BE2C (cell line): Measurements from ENCODE around the gene EHBP1.

Experiments
- DNase-seq: peaks from one replicate; pipeline ENCODE4 v3.0.0-alpha.2; 2020
- H3K27me3 ChIP-seq: fragments of 250-450 bp; sonication (Bioruptor Pico); 2 replicates; pipeline ENCODE4 v1.5.1; 2020; ENCODE audit warnings: mild to moderate bottlenecking
- H3K36me3 ChIP-seq: fragments of 250-450 bp; sonication (Bioruptor Pico); 2 replicates; pipeline ENCODE4 v1.5.1; 2020; ENCODE audit warnings: mild to moderate bottlenecking
- H3K4me1 ChIP-seq: fragments of 250-450 bp; sonication (Bioruptor Pico); 2 replicates; pipeline ENCODE4 v1.5.1; 2020
- H3K4me3 ChIP-seq: 2 replicates; pipeline ENCODE4 v1.5.1; 2011; ENCODE audit warnings: low read depth, low read length
- H3K9me3 ChIP-seq: fragments of 250-450 bp; sonication (Bioruptor Pico); 2 replicates; pipeline ENCODE4 v1.5.1; 2020
- TF ChIP-seq, protein P1 (sequence below): IDR thresholded peaks from 2 replicates; pipeline ENCODE4 v1.5.1; 2012; ENCODE audit warnings: mild to moderate bottlenecking, low read depth, low read length

Gene EHBP1

DNA sequence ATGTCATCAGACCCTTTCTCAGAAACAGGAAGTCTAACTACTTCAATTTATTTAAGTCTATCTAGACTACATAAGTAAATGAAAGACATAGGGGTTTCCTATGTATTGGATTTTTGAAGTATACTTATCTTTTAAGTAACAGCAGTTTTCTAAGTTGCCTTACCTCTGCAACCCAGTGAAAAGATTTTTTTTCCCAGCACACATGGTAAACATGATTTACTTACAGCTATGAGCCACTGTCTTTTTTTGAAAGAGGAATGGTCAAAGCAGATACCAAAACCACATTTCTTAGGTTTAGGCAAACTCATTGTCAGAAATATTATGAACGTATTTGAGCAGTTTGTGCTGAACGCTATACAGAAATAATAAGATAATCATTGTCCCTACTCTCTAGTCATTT is 266.4 kb downstream of the EHBP1 start:
- no peak for DNase-seq
- no peaks in the 10 kb centered on the region for H3K27me3 ChIP-seq
- H3K36me3 ChIP-seq: no peaks in the 10 kb centered on the region
- no peaks in the 10 kb centered on the region for H3K9me3 ChIP-seq
- TF ChIP-seq, protein P1, sequence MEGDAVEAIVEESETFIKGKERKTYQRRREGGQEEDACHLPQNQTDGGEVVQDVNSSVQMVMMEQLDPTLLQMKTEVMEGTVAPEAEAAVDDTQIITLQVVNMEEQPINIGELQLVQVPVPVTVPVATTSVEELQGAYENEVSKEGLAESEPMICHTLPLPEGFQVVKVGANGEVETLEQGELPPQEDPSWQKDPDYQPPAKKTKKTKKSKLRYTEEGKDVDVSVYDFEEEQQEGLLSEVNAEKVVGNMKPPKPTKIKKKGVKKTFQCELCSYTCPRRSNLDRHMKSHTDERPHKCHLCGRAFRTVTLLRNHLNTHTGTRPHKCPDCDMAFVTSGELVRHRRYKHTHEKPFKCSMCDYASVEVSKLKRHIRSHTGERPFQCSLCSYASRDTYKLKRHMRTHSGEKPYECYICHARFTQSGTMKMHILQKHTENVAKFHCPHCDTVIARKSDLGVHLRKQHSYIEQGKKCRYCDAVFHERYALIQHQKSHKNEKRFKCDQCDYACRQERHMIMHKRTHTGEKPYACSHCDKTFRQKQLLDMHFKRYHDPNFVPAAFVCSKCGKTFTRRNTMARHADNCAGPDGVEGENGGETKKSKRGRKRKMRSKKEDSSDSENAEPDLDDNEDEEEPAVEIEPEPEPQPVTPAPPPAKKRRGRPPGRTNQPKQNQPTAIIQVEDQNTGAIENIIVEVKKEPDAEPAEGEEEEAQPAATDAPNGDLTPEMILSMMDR: no peak
- H3K4me1 ChIP-seq: no peaks in the 10 kb centered on the region
- H3K4me3 ChIP-seq: no peak overlapping the region

GRCh38 chr2:62972601-62973000 is 267.1 kb downstream of the EHBP1 start:
- Histone ChIP-seq H3K36me3 (no peaks in the 10 kb centered on the region), H3K4me3 (no peak overlapping the region), H3K4me1 (no peaks in the 10 kb centered on the region), H3K9me3 (no peaks in the 10 kb centered on the region), H3K27me3 (no peaks in the 10 kb centered on the region)
- DNase-seq: no peak
- TF ChIP-seq, protein P1: no peak

GRCh38 chr2:62974999-62975398 is 269.5 kb downstream of the EHBP1 start:
- Histone ChIP-seq H3K4me3 (no peak overlapping the region), H3K27me3 (no peaks in the 10 kb centered on the region), H3K36me3 (no peaks in the 10 kb centered on the region), H3K9me3 (no peaks in the 10 kb centered on the region), H3K4me1 (no peaks in the 10 kb centered on the region)
- TF ChIP-seq, protein P1: no peak
- no peak for DNase-seq

DNA sequence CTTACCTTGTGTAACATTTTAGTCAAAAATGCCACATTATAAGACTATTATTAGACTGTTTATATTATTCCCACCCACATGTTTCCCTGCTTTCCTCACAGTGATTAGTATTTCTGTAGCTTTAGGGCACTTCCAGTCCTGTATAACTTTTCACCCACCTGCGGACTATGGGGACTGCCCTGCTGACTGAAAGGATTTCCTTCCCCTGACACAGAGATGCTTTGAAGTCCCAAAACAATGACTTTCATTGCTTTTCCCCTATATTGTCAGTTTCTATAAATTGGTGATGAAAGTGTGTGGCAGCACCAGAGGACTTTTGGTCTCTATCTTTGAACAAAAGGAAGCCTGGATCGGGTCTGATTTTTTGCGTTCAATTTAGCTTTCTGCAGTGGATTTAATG is 286.1 kb downstream of the EHBP1 start:
- Histone ChIP-seq H3K9me3 (no peaks in the 10 kb centered on the region), H3K27me3 (no peaks in the 10 kb centered on the region), H3K36me3 (no peaks in the 10 kb centered on the region), H3K4me1 (no peaks in the 10 kb centered on the region), H3K4me3 (no peak overlapping the region)
- TF ChIP-seq, protein P1: no peak
- DNase-seq: no peak

DNA sequence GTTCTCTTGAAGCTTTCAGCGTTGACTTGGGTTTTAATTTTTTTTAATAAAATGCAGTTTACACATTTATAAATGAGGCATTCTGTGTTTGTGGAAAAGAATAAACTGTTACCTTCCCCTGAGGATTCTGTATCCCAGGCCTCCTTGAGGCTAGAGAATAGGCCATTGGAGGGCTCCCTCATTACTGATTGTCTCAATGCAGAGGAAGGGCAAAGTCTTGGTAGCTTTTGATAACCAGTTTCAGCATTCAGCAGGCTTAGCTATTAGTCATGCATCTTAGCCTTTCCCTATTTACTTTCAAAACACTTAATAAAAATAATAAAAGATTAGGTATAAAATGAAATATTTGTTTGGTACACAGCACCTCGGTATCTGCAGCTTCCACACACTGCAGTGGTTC is 287.0 kb downstream of the EHBP1 start:
- Histone ChIP-seq H3K4me1 (no peaks in the 10 kb centered on the region), H3K4me3 (no peak overlapping the region), H3K27me3 (no peaks in the 10 kb centered on the region), H3K36me3 (no peaks in the 10 kb centered on the region), H3K9me3 (no peaks in the 10 kb centered on the region)
- TF ChIP-seq, protein P1: no peak
- DNase-seq: no peak

- no peaks in the 10 kb centered on the region for H3K27me3 ChIP-seq
- no peaks in the 10 kb centered on the region for H3K36me3 ChIP-seq
- no peak overlapping the region for H3K4me3 ChIP-seq
- DNase-seq: no peak
- TF ChIP-seq, protein P1: no peak
- no peaks in the 10 kb centered on the region for H3K9me3 ChIP-seq
- H3K4me1 ChIP-seq: no peaks in the 10 kb centered on the region
These were observed 288.7 kb downstream of the EHBP1 start for GRCh38 chr2:62994206-62994605.
